PC-9 (cell line): ENCODE results near the gene SHISA6. TPM values are rescaled to one million over a fixed set of nuclear protein-coding genes. Genes with fewer than 3 reads are reported as not detected.

Experiments
- BruUV-seq: library from RNA; stranded (reverse); fragments of 400-500 nt; replicated peaks from 2 replicates; lab custom pipeline; 2021; lab: Mats Ljungman, UMichigan
- CTCF ChIA-PET: fragments of 300-600 bp; sonication (Branson Sonifier 250); formaldehyde crosslinking; loops from one replicate; lab custom pipeline; 2022; ENCODE audit warnings: antibody characterized with exemption; lab: Charles Lee
- POLR2A ChIA-PET: fragments of 300-600 bp; sonication (Branson Sonifier 250); formaldehyde crosslinking; loops from one replicate; lab custom pipeline; 2022; ENCODE audit warnings: antibody characterized with exemption; ENCODE audit not compliant: unreplicated experiment; lab: Charles Lee
- DNase-seq, 2 experiments: peaks; one replicate each; pipeline versions ENCODE4 v3.0.0 to v3.0.0-alpha.2; 2015 to 2022; ENCODE audit warnings: mixed read lengths in 1 of 2
- H2AFZ ChIP-seq: fragments of 200-600 bp; sonication (generic); 2 replicates; pipeline ENCODE4 v1.8.1; 2017; ENCODE audit warnings: antibody characterized with exemption
- H3F3A ChIP-seq: fragments of 200-600 bp; sonication (generic); 2 replicates; pipeline ENCODE4 v1.8.1; 2017; ENCODE audit warnings: antibody characterized with exemption, mild to moderate bottlenecking, low read depth; ENCODE audit not compliant: insufficient read depth
- H3K27ac ChIP-seq: fragments of 200-600 bp; sonication (generic); 2 replicates; pipeline ENCODE4 v1.6.1; 2016; ENCODE audit warnings: mixed run types
- H3K27me3 ChIP-seq: fragments of 200-600 bp; sonication (generic); 2 replicates; pipeline ENCODE4 v1.6.1; 2016; ENCODE audit warnings: low read depth, mixed run types; ENCODE audit not compliant: insufficient read depth
- H3K36me3 ChIP-seq: fragments of 200-600 bp; sonication (generic); 2 replicates; pipeline ENCODE4 v1.6.1; 2016; ENCODE audit warnings: low read depth, mixed run types
- H3K4me1 ChIP-seq: fragments of 200-600 bp; sonication (generic); replicated peaks from 2 replicates; pipeline ENCODE4 v1.6.1; 2016; ENCODE audit warnings: mixed run types; ENCODE audit not compliant: insufficient read depth
- H3K4me2 ChIP-seq: fragments of 200-600 bp; sonication (generic); 2 replicates; pipeline ENCODE4 v1.6.1; 2017; ENCODE audit warnings: mixed run types
- H3K4me3 ChIP-seq: fragments of 200-600 bp; sonication (generic); 2 replicates; pipeline ENCODE4 v1.6.1; 2016; ENCODE audit warnings: mixed run types
- H3K79me2 ChIP-seq: fragments of 200-600 bp; sonication (generic); 2 replicates; pipeline ENCODE4 v1.6.1; 2017; ENCODE audit warnings: low read depth, mixed run types
- H3K9me2 ChIP-seq: fragments of 200-600 bp; sonication (generic); 2 replicates; pipeline ENCODE4 v1.8.1; 2017; ENCODE audit warnings: mild to moderate bottlenecking; ENCODE audit not compliant: insufficient read depth
- H3K9me3 ChIP-seq: fragments of 200-600 bp; sonication (generic); 2 replicates; pipeline ENCODE4 v1.8.1; 2016; ENCODE audit warnings: low read depth; ENCODE audit not compliant: insufficient read depth
- H4K20me1 ChIP-seq: fragments of 200-600 bp; sonication (generic); 2 replicates; pipeline ENCODE4 v1.8.1; 2017; ENCODE audit not compliant: insufficient read depth
- CTCF ChIP-seq: fragments of 200-600 bp; sonication (generic); conservative IDR thresholded peaks from 2 replicates; pipeline ENCODE4 v1.6.1; 2017; ENCODE audit warnings: mixed run types, antibody characterized with exemption, mild to moderate bottlenecking, moderate library complexity
- EZH2 ChIP-seq: fragments of 200-600 bp; sonication (generic); IDR thresholded peaks from 2 replicates; pipeline ENCODE4 v1.8.0; 2017; ENCODE audit warnings: antibody characterized with exemption, low read depth
- intact Hi-C: fragments of 100-400 bp; cut with micrococcal nuclease; formaldehyde crosslinking; loops from one replicate; pipeline ENCODE4 v1.10.0; 2022; ENCODE audit not compliant: unreplicated experiment
- total RNA-seq: library from RNA; stranded (reverse); gene quantifications from 2 replicates; pipeline ENCODE4 v1.2.3, GENCODE V29; 2021

The SHISA6 gene
- total RNA-seq, 1 experiment from 2014 or later = not detected

- Histone ChIP-seq H3K27me3 (no peaks in the 10 kb centered on the region), H3K4me2 (no peak overlapping the region), H3K9me3 (no peaks in the 10 kb centered on the region), H3K27ac (no peak overlapping the region), H3K79me2 (no peaks in the 10 kb centered on the region), H3K4me3 (no peak overlapping the region), H4K20me1 (no peaks in the 10 kb centered on the region), H3K36me3 (no peaks in the 10 kb centered on the region), H2AFZ (no peak overlapping the region), H3K9me2 (no peaks in the 10 kb centered on the region), H3K4me1 (no peaks in the 10 kb centered on the region), H3F3A (no peaks in the 10 kb centered on the region)
- DNase-seq = no peak
- POLR2A ChIA-PET = no interaction called here
- TF ChIP-seq CTCF (no peak), EZH2 (no peak)
- intact Hi-C loops = no loop called here
- CTCF ChIA-PET = no interaction called here
- BruUV-seq = no TSS peak
These were observed 706 bp downstream of the SHISA6 start for GRCh38 chr17:11241611-11242226.

GRCh38 chr17:11242411-11242810 lies 1.4 kb downstream of the SHISA6 start:
- Histone ChIP-seq H3K27ac (no peak overlapping the region), H3K4me3 (no peak overlapping the region), H3K9me3 (no peaks in the 10 kb centered on the region), H3F3A (no peaks in the 10 kb centered on the region), H3K79me2 (no peaks in the 10 kb centered on the region), H3K9me2 (no peaks in the 10 kb centered on the region), H3K27me3 (no peaks in the 10 kb centered on the region), H2AFZ (no peak overlapping the region), H3K4me2 (no peak overlapping the region), H3K36me3 (no peaks in the 10 kb centered on the region), H4K20me1 (no peaks in the 10 kb centered on the region), H3K4me1 (no peaks in the 10 kb centered on the region)
- intact Hi-C loops = no loop called here
- TF ChIP-seq CTCF (no peak), EZH2 (no peak)
- no TSS peak for BruUV-seq
- no peak for DNase-seq
- ChIA-PET POLR2A (no interaction called here), CTCF (no interaction called here)

GRCh38 chr17:11244776-11245175 lies 3.8 kb downstream of the SHISA6 start:
- Histone ChIP-seq H3K4me2 (no peak overlapping the region), H3K27ac (no peak overlapping the region)
- no TSS peak for BruUV-seq

More at GRCh38 chr17:11244776-11245175, 3.8 kb downstream of the SHISA6 start:
- no peaks in the 10 kb centered on the region for H4K20me1 ChIP-seq
- H3K36me3 ChIP-seq = no peaks in the 10 kb centered on the region
- TF ChIP-seq EZH2 (no peak), CTCF (no peak)
- H2AFZ ChIP-seq = no peak overlapping the region
- H3K9me2 ChIP-seq = no peaks in the 10 kb centered on the region
- CTCF ChIA-PET = no interaction called here
- DNase-seq = no peak
- H3K4me1 ChIP-seq = no peaks in the 10 kb centered on the region
- no peaks in the 10 kb centered on the region for H3F3A ChIP-seq
- H3K27me3 ChIP-seq = peaks cover 8% of the 10 kb centered on the region; the same call in 1 of the 2 replicates
- POLR2A ChIA-PET = no interaction called here
- no peak overlapping the region for H3K4me3 ChIP-seq
- H3K9me3 ChIP-seq = no peaks in the 10 kb centered on the region
- intact Hi-C loops = no loop called here
- no peaks in the 10 kb centered on the region for H3K79me2 ChIP-seq
